Heart left ventricle (tissue), 16 donors: Measurements from ENCODE around the gene PGP. TPM values are rescaled to one million over a fixed set of nuclear protein-coding genes. Genes with fewer than 3 reads are reported as not detected.

ENCODE experiments used
- ATAC-seq, 4 donors: fragments of 200-7000 bp; cut with Tn5 transposase; one replicate each; pipeline ENCODE4 v1.9.1; 2020 to 2022; ENCODE audit warnings: moderate library complexity in 4 of 4, mild to moderate bottlenecking in 3 of 4, moderate number of reproducible peaks in 1 of 4
- DNase-seq, 5 donors: peaks; one replicate each; pipeline ENCODE4 v3.0.0-alpha.2; 2020
- H3K27ac ChIP-seq, 12 donors: fragments of 200-600 bp; sonication (generic) in 4 of 12; one replicate each; pipeline versions ENCODE4 v1.5.0 to v1.8.0; 2016 to 2022; ENCODE audit warnings: mild to moderate bottlenecking in 2 of 12
- H3K27me3 ChIP-seq, 9 donors: fragments of 200-600 bp; sonication (generic) in 2 of 9; one replicate each; pipeline versions ENCODE4 v1.5.1 to v1.8.0; 2016 to 2022; ENCODE audit warnings: mild to moderate bottlenecking in 3 of 9
- H3K36me3 ChIP-seq, 9 donors: fragments of 200-600 bp; sonication (generic) in 2 of 9; one replicate each; pipeline versions ENCODE4 v1.5.0 to v1.8.0; 2018 to 2022; ENCODE audit warnings: mild to moderate bottlenecking in 2 of 9
- H3K4me1 ChIP-seq, 12 donors: fragments of 200-600 bp; sonication (generic) in 4 of 12; one replicate each; pipeline versions ENCODE4 v1.5.0 to v1.8.0; 2016 to 2022; ENCODE audit warnings: mild to moderate bottlenecking in 3 of 12
- H3K4me3 ChIP-seq, 12 donors: fragments of 200-600 bp; sonication (generic) in 4 of 12; one replicate each; pipeline versions ENCODE4 v1.5.0 to v1.8.0; 2017 to 2022; ENCODE audit warnings: mild to moderate bottlenecking in 9 of 12, moderate library complexity in 4 of 12
- H3K9me3 ChIP-seq, 12 donors: fragments of 200-600 bp; sonication (generic) in 4 of 12; one replicate each; pipeline versions ENCODE4 v1.5.0 to v1.8.0; 2016 to 2022; ENCODE audit warnings: mild to moderate bottlenecking in 1 of 12
- POLR2A ChIP-seq, 2 donors: fragments of 450-650 bp; IDR thresholded peaks; one replicate each; pipeline ENCODE4 v1.6.1; 2017; ENCODE audit warnings: antibody characterized with exemption in 2 of 2, mild to moderate bottlenecking in 2 of 2, moderate library complexity in 2 of 2
- WGBS, 4 donors: extraction: QIAGEN DNeasy Blood & Tissue Kit in 2 of 4; methylation state at CpG; one replicate each; pipeline versions ENCODE4 v1.1.5 to v1.1.7; 2013 to 2018; 5-methylcytosine and 5-hydroxymethylcytosine counted together
- intact Hi-C, 10 donors: fragments of 100-400 bp; cut with DNase I; formaldehyde crosslinking; loops; one replicate each; pipeline versions ENCODE4 v1.11.1 to v1.14.2; 2022
- polyA plus RNA-seq, 2 donors: library from polyadenylated mRNA; stranded (reverse); fragments of 200-250 nt; gene quantifications; one replicate each; pipeline ENCODE4 v1.2.3, GENCODE V29; 2013
- total RNA-seq, 9 donors: library from RNA; depleted of rRNA in 2 of 9; stranded (reverse); fragments of >200 nt in 2 of 9; fragmentation: NEBNext Ultra II Directional in 3 of 9; extraction: Animal tissue kit (Norgen Biotek cat#: 25700) in 3 of 9; gene quantifications; one replicate each; pipeline versions ENCODE4 v1.1.0 to v1.2.4, GENCODE V29; 2016 to 2023
- TF ChIP-seq, protein P1 (sequence below), 12 donors: fragments of 200-600 bp; sonication (generic) in 4 of 12; IDR thresholded peaks; one replicate each; pipeline versions ENCODE4 v1.5.0 to v1.8.0; 2018 to 2022; ENCODE audit warnings: antibody characterized with exemption in 12 of 12, mild to moderate bottlenecking in 5 of 12
- donor health status: ischemic (EF 13 %, LVEDD 7.1; RV severe dilation, severe dysfunction).
- donor health status: healthy with polysubstance abuse.
- donor health status: DM: no; HTN: yes; CAD: no.
- donor health status: DM: no; HTN: no; CAD: no.
- donor health status: ischemic (EF 25% LVEDD 6.9; RV normal size, moderate dysfunction).
- donor health status: ischemic (EF 25% LVEDD 5.7; RV mildly dilated, moderate dysfunction).
- donor health status: healthy.
- donor health status: DM: yes; HTN: yes; CAD: no.
- donor health status: ischemic (EF 35%, LVEDD 5.7; RV mildly dilated, moderate dysfunction).
- donor health status: nonischemic (EF 11% LVEDD 7.7; RV severe dilation, severe dysfunction).
- donor health status: DM: yes; HTN: yes; CAD: no.
- donor health status: PGD.
- donor health status: ischemic (EF 29% LVEDD 5.4; RV normal size, mild dysfunction).
- donor health status: nonischemic (EF 23%, LVEDD 6.1; RV moderate dilation, normal function).

Gene PGP
- total and polyA plus RNA-seq, 11 donors, result 19.6 to 44.0 (median 31.7) TPM

DNA sequence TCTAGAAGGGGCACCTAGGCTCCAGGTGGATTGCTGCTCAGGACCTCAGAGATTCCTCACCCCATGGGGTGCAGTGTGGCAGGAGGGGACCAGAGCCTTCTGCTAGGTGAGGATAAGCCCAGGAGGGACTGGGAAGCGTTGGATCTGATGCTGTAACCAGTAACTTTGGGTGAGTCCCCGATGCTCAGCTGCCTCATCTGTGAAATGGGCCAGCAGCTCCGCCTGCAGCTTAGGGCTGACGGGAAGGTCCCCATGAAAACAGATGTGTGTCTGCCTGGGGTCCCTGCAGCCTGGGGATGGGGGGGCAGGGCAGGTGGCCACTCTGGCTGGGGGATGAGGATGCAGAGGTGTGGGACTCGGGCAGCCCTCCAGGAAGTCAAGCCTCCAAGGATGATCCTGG, 15.5 kb downstream of the PGP start:
- H3K9me3 ChIP-seq, result no peaks in the 10 kb centered on the region
- DNase-seq (no peak), ATAC-seq (no peak)
- no peak for TF ChIP-seq POLR2A (IDR thresholded peaks at IDR 0.05)
- TF ChIP-seq, protein P1, sequence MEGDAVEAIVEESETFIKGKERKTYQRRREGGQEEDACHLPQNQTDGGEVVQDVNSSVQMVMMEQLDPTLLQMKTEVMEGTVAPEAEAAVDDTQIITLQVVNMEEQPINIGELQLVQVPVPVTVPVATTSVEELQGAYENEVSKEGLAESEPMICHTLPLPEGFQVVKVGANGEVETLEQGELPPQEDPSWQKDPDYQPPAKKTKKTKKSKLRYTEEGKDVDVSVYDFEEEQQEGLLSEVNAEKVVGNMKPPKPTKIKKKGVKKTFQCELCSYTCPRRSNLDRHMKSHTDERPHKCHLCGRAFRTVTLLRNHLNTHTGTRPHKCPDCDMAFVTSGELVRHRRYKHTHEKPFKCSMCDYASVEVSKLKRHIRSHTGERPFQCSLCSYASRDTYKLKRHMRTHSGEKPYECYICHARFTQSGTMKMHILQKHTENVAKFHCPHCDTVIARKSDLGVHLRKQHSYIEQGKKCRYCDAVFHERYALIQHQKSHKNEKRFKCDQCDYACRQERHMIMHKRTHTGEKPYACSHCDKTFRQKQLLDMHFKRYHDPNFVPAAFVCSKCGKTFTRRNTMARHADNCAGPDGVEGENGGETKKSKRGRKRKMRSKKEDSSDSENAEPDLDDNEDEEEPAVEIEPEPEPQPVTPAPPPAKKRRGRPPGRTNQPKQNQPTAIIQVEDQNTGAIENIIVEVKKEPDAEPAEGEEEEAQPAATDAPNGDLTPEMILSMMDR (IDR thresholded peaks at IDR 0.05), result no peak
- H3K36me3 ChIP-seq, result no peaks in the 10 kb centered on the region
- peaks cover 0 to 19% (median 8%) of the 10 kb centered on the region in 12 donors for H3K4me1 ChIP-seq
- H3K4me3 ChIP-seq, result no peak overlapping the region
- peaks cover 8 to 42% (median 23%) of the 10 kb centered on the region in 9 donors for H3K27me3 ChIP-seq
- WGBS, 4 donors, result 72 to 83% (median 78%) methylated on average over 2 to 5 of the region's 5 CpGs
- no peak overlapping the region for H3K27ac ChIP-seq
- intact Hi-C loops, result loop anchor here in 1 of 10 donors (10.0 kb wide), 1 partner anchor 296 kb away; no protein-coding TSS in a partner anchor

DNA sequence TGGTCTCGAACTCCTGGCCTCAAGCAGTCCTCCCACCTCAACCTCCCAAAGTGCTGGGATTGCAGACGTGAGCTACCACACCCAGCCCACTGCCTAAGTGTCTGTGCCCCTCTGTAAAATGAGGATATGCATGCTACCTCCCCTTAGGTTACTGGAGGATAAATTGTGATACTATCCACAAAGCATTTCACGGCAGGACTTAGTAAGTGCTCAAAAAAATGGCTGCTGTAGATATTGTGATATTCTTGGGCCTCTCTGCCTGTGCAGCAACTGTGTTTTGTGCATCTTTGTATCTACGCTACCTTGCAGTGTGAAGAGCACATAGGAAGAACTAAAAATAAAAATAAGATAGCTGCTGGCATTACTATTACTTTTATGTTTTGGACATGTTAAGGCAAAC, 16.4 kb downstream of the PGP start:
- TF ChIP-seq, protein P1 (IDR thresholded peaks at IDR 0.05), result no peak
- TF ChIP-seq POLR2A (IDR thresholded peaks at IDR 0.05), result no peak
- ATAC-seq (no peak), DNase-seq (no peak)
- no peaks in the 10 kb centered on the region for H3K9me3 ChIP-seq
- 63 to 78% (median 65%) methylated on average over 4 of the region's 4 CpGs for WGBS, 4 donors
- intact Hi-C loops, result loop anchor here in 1 of 10 donors (10.0 kb wide), 1 partner anchor 297 kb away; no protein-coding TSS in a partner anchor
- H3K4me1 ChIP-seq, result peaks cover 0 to 19% (median 8%) of the 10 kb centered on the region in 12 donors
- H3K27me3 ChIP-seq, result peaks cover 8 to 45% (median 23%) of the 10 kb centered on the region in 9 donors
- H3K36me3 ChIP-seq, result no peaks in the 10 kb centered on the region
- no peak overlapping the region for H3K27ac ChIP-seq
- H3K4me3 ChIP-seq, result no peak overlapping the region

DNA sequence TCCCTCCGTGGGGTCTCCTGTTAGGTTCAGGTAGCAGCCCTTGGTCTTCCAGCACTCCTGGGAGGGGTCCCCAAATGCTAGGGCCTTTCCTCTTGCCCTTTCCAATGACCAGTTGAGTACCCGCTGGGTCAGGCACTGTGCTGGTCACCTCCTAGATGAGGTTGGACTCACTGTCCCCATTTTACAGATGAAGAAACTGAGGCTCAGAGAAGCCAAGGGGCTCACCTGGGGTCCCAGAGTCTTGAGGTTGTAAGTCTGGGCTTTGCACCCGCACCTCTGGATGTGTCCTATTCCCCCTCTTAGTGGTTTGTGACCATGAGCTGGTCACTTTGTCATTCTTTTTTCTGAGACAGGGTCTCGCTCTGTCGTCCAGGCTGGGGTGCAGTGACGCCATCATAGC, 16.9 kb downstream of the PGP start:
- Histone ChIP-seq H3K9me3 (no peaks in the 10 kb centered on the region), H3K36me3 (no peaks in the 10 kb centered on the region), H3K4me3 (no peak overlapping the region), H3K27me3 (peaks cover 8 to 45% (median 23%) of the 10 kb centered on the region in 9 donors), H3K4me1 (peaks cover 0 to 19% (median 8%) of the 10 kb centered on the region in 12 donors), H3K27ac (no peak overlapping the region)
- ATAC-seq (no peak), DNase-seq (no peak)
- WGBS, 4 donors, result 81 to 89% (median 87%) methylated on average over 5 to 6 of the region's 6 CpGs
- TF ChIP-seq, protein P1 (IDR thresholded peaks at IDR 0.05), result no peak
- no peak for TF ChIP-seq POLR2A (IDR thresholded peaks at IDR 0.05)
- intact Hi-C loops, result loop anchor here in 1 of 10 donors (10.0 kb wide), 1 partner anchor 297 kb away; no protein-coding TSS in a partner anchor

DNA sequence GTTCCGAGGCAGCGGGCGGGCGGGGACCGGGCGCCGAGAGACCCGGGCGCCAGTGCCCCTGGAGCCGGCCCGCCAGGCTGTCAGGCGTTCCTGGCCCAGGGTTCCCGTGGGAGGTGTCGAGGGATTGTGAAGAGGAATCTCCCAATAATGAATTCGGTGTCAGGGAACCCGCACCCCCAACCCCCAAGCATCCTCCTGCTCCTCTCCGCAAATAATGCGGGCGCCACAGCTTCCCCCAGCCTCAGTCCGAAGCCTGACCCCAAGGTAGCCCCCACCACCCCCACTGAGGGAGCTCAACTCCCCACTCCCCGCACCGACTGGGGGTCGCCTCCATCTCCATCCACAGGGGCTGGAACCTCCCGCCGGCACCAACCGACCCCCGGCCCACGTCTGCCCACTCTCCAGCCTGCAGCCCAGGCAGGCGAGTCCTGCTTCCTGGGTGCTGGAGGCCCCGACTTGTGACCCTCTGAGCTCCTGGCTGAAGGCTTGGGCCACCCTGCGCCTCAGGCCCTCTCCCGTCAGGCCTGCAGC, 17.6 kb downstream of the PGP start:
- Histone ChIP-seq H3K9me3 (no peaks in the 10 kb centered on the region), H3K4me3 (peak overlapping the region in 8 of 12 donors; percentile 4 to 63 (median 34)), H3K4me1 (peaks cover 0 to 19% (median 8%) of the 10 kb centered on the region in 12 donors), H3K36me3 (no peaks in the 10 kb centered on the region), H3K27me3 (peaks cover 8 to 45% (median 23%) of the 10 kb centered on the region in 9 donors), H3K27ac (no peak overlapping the region)
- DNase-seq, result no peak
- ATAC-seq, result no peak
- intact Hi-C loops, result loop anchor here in 1 of 10 donors (10.0 kb wide), 1 partner anchor 298 kb away; no protein-coding TSS in a partner anchor
- WGBS, 4 donors, result 11 to 40% (median 28%) methylated on average over 16 to 32 of the region's 32 CpGs
- no peak for TF ChIP-seq POLR2A (IDR thresholded peaks at IDR 0.05)
- TF ChIP-seq, protein P1 (IDR thresholded peaks at IDR 0.05), result no peak
